ENCODE measurements around the gene S100P.
"Not testable (repeated sequence)": the region's sequence is repeated elsewhere in the genome, so short reads cannot be mapped to it uniquely, and the experiment has no call there.

Gene S100P

GRCh38 chr4:6699903-6700302, 6.2 kb downstream of the S100P start:
- DNase-seq, result no peak

GRCh38 chr4:6701371-6701770, 7.7 kb downstream of the S100P start:
- no peak for DNase-seq

GRCh38 chr4:6702761-6703160, 9.1 kb downstream of the S100P start:
- no peak for DNase-seq

GRCh38 chr4:6703786-6704185, 10.1 kb downstream of the S100P start:
- DNase-seq, result no peak

- no peak for DNase-seq
Measured at GRCh38 chr4:6705646-6706045, 12.0 kb downstream of the S100P start.

GRCh38 chr4:6706173-6706572, 12.5 kb downstream of the S100P start:
- no peak for DNase-seq

GRCh38 chr4:6709230-6710114, 15.8 kb downstream of the S100P start, which contains the start of gene MRFAP1L1:
Gene MRFAP1L1, minus strand, starts transcription at chr4:6709865. Its CDS starts 236 bp downstream, at chr4:6709629.
- peak; percentile 86 for DNase-seq

GRCh38 chr4:6710282-6710681, 16.6 kb downstream of the S100P start:
- no peak for DNase-seq

GRCh38 chr4:6710996-6711395, 17.3 kb downstream of the S100P start:
- DNase-seq, result no peak

- no peak for DNase-seq
Measured at GRCh38 chr4:6714954-6715353, 21.3 kb downstream of the S100P start.

GRCh38 chr4:6715704-6716017, 22.0 kb downstream of the S100P start:
- no peak for DNase-seq

GRCh38 chr4:6716018-6716911, 22.6 kb downstream of the S100P start, which contains the start of gene BLOC1S4:
Gene BLOC1S4, plus strand, starts transcription at chr4:6716174. Its CDS starts 36 bp downstream, at chr4:6716210.
- DNase-seq, result peak; percentile 63

- DNase-seq, result no peak
Measured at GRCh38 chr4:6716958-6717655, 23.4 kb downstream of the S100P start.

GRCh38 chr4:6718932-6719610, 25.4 kb downstream of the S100P start:
- DNase-seq, result no peak

- DNase-seq, result no peak
Measured at GRCh38 chr4:6719611-6720179, 26.0 kb downstream of the S100P start.

- DNase-seq, result no peak
Measured at GRCh38 chr4:6720202-6720699, 26.6 kb downstream of the S100P start.

GRCh38 chr4:6721121-6721520, 27.4 kb downstream of the S100P start:
- no peak for DNase-seq

- no peak for DNase-seq
Measured at GRCh38 chr4:6722891-6723290, 29.2 kb downstream of the S100P start.

- DNase-seq, result no peak
Measured at GRCh38 chr4:6723851-6724250, 30.2 kb downstream of the S100P start.

GRCh38 chr4:6724421-6725111, 30.9 kb downstream of the S100P start:
- no peak for DNase-seq

GRCh38 chr4:6725427-6725961, 31.8 kb downstream of the S100P start:
- DNase-seq, result not testable (repeated sequence)
